ENCODE results near the gene FBXO33.
"Not testable (repeated sequence)": the region's sequence is repeated elsewhere in the genome, so short reads cannot be mapped to it uniquely, and the experiment has no call there.

FBXO33 gene

DNA sequence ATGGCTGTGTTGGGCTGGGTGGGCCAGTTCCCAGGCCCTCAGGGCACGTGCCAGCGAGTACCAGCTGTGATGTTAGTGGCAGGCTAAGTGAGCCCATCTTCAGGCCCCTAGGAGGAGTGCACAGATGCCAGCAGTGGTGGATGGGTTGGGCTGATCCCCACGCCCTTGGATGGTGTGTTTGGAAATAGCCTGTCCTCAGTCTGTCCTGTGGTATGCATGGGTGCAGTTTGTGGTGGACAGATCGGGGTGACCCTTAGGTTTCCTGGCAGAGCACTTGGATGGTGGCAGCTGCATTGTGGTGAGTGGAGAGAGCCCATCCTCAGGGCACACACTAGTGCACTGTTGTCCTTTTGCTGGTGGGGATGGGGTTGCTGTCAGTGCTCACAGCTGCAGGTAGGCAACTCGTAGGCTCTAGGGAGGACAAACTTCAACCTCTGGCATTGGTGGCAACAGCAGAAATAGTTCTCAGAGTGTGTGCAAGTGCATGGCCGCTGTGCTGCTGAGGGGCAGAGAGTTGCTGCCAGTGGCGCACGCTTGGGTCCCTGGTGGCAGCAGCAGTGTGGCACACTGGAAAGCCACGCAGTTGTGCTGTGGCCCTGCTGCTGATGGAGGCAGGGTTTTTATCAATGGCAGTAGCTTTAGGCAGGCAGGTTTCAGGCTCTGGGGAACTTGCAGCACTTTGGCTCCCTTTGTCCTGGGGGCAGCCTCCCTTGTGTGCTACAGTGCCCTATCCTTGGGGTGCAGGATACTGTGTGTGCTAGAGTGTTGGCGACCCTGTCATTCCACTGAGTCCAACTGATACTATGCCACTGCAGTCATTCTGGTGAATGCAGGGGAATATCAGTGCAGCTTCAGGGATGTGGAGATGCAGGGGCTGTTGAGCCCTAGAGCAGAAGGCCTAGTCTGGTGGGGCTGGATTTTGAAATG lies 65.5 kb downstream of the FBXO33 start:
- Histone ChIP-seq H3K27me3 (ENCODE audit: control insufficient read depth, insufficient read depth, low read length) (no peaks in the 10 kb centered on the region), H3K4me2 (ENCODE audit: low read length) (no peak overlapping the region), H3K27ac (no peak overlapping the region), H3K36me3 (ENCODE audit: control insufficient read depth, insufficient read depth, low read length) (no peaks in the 10 kb centered on the region), H3K79me2 (peaks cover 4% of the 10 kb centered on the region), H3K9me3 (ENCODE audit: control insufficient read depth, low read length) (no peaks in the 10 kb centered on the region), H3K4me3 (ENCODE audit: low read depth, low read length) (no peak overlapping the region), H2AFZ (no peak overlapping the region), H3K4me1 (peaks cover 2% of the 10 kb centered on the region), H3K9ac (no peak overlapping the region)
- TF ChIP-seq, protein P1, sequence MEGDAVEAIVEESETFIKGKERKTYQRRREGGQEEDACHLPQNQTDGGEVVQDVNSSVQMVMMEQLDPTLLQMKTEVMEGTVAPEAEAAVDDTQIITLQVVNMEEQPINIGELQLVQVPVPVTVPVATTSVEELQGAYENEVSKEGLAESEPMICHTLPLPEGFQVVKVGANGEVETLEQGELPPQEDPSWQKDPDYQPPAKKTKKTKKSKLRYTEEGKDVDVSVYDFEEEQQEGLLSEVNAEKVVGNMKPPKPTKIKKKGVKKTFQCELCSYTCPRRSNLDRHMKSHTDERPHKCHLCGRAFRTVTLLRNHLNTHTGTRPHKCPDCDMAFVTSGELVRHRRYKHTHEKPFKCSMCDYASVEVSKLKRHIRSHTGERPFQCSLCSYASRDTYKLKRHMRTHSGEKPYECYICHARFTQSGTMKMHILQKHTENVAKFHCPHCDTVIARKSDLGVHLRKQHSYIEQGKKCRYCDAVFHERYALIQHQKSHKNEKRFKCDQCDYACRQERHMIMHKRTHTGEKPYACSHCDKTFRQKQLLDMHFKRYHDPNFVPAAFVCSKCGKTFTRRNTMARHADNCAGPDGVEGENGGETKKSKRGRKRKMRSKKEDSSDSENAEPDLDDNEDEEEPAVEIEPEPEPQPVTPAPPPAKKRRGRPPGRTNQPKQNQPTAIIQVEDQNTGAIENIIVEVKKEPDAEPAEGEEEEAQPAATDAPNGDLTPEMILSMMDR (IDR thresholded peaks at IDR 0.05), result no peak

DNA sequence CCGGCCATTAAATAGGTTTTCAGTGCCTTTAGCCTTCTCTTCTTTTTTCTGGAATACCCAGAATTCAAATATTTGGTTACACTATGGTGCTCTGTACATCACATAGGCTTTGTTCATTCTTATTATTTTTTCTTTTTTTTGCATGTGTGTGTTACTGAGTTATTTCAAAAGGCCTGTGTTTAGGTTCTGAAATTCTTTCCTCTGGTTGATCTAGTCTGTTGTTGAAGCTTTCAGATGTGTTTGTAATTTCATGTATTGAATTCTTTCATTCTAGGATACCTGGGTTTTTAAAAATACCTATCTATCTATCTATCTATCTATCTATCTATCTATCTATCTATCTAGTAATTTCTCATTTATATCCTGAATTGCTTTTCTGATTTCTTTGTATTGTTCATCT lies 66.9 kb downstream of the FBXO33 start:
- H3K9ac ChIP-seq, result no peak overlapping the region
- TF ChIP-seq, protein P1 (IDR thresholded peaks at IDR 0.05), result no peak
- H3K9me3 ChIP-seq (ENCODE audit: control insufficient read depth, low read length), result no peaks in the 10 kb centered on the region
- no peak overlapping the region for H3K4me3 ChIP-seq (ENCODE audit: low read depth, low read length)
- no peaks in the 10 kb centered on the region for H3K36me3 ChIP-seq (ENCODE audit: control insufficient read depth, insufficient read depth, low read length)
- no peak overlapping the region for H3K27ac ChIP-seq
- H2AFZ ChIP-seq, result no peak overlapping the region
- H3K27me3 ChIP-seq (ENCODE audit: control insufficient read depth, insufficient read depth, low read length), result no peaks in the 10 kb centered on the region
- peaks cover 2% of the 10 kb centered on the region for H3K4me1 ChIP-seq
- peaks cover 6% of the 10 kb centered on the region for H3K79me2 ChIP-seq
- no peak overlapping the region for H3K4me2 ChIP-seq (ENCODE audit: low read length)

DNA sequence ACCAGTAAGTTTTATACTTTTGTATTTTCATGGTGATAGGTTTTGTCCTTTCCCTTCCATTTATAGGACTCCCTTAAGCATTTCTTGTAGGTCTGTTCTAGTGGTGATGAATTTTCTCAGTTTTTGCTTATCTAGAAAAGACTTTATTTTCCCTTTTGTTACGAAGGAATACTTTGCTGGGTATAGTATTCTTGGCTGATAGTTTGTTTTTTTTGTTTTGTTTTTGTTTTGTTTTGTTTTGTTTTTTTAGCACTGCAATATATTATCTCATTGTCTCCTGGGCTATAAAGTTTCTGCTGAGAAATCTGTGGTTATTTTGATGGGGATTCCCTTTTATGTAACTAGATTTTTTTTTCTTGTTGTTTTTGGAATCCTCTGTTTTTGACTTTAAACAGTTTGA lies 67.7 kb downstream of the FBXO33 start:
- Histone ChIP-seq H2AFZ (no peak overlapping the region), H3K4me1 (peaks cover 2% of the 10 kb centered on the region), H3K9me3 (ENCODE audit: control insufficient read depth, low read length) (no peaks in the 10 kb centered on the region), H3K4me2 (ENCODE audit: low read length) (no peak overlapping the region), H3K79me2 (peaks cover 9% of the 10 kb centered on the region), H3K27ac (no peak overlapping the region), H3K27me3 (ENCODE audit: control insufficient read depth, insufficient read depth, low read length) (no peaks in the 10 kb centered on the region), H3K36me3 (ENCODE audit: control insufficient read depth, insufficient read depth, low read length) (no peaks in the 10 kb centered on the region), H3K4me3 (ENCODE audit: low read depth, low read length) (no peak overlapping the region), H3K9ac (no peak overlapping the region)
- TF ChIP-seq, protein P1 (IDR thresholded peaks at IDR 0.05), result no peak

DNA sequence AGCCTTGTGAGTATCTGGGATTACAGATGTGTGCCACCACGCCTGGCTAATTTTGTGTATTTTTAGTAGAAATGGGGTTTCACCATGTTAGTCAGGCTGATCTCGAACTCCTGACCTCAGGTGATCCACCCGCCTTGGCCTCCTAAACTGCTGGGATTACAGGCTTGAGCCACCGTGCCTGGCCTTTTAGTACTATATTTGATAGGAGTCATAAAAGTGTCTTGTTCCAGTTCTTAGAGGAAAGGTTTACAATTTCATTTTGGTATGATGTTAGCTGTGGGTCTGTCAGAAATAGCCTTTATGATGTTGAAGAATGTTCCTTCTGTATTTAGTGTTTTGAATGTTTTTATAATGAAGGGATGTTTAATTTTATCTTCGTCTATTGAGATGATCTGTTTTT lies 70.7 kb downstream of the FBXO33 start:
- peaks cover 16% of the 10 kb centered on the region for H3K79me2 ChIP-seq
- not testable (repeated sequence) for H3K4me1 ChIP-seq; H3K9me3 ChIP-seq (ENCODE audit: control insufficient read depth, low read length); H2AFZ ChIP-seq; H3K36me3 ChIP-seq (ENCODE audit: control insufficient read depth, insufficient read depth, low read length); H3K4me2 ChIP-seq (ENCODE audit: low read length); H3K9ac ChIP-seq; H3K27ac ChIP-seq; H3K27me3 ChIP-seq (ENCODE audit: control insufficient read depth, insufficient read depth, low read length); H3K4me3 ChIP-seq (ENCODE audit: low read depth, low read length)

DNA sequence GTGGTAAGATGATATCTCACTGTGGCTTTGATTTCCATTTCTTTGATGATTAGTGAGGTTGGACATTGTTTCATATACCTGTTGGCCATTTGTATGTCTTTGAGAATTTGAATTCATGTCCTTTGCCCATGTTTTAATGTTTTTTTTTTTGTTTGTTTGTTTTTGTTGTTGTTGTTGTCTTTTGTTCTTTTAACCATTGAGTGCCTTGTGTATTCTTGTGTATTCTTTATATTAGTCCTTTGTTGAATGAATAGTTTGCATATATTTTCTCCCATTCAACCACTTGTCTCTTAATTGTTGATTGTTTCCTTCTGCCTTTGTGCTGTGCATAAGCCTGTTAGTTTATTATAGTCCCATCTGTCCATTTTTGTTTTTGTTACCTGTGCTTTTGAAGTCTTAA lies 71.9 kb downstream of the FBXO33 start:
- Histone ChIP-seq H3K9me3 (ENCODE audit: control insufficient read depth, low read length) (no peaks in the 10 kb centered on the region), H3K27ac (no peak overlapping the region), H3K79me2 (peaks cover 12% of the 10 kb centered on the region), H3K9ac (no peak overlapping the region), H3K27me3 (ENCODE audit: control insufficient read depth, insufficient read depth, low read length) (no peaks in the 10 kb centered on the region), H3K4me3 (ENCODE audit: low read depth, low read length) (no peak overlapping the region), H3K36me3 (ENCODE audit: control insufficient read depth, insufficient read depth, low read length) (no peaks in the 10 kb centered on the region), H3K4me1 (no peaks in the 10 kb centered on the region), H2AFZ (no peak overlapping the region), H3K4me2 (ENCODE audit: low read length) (no peak overlapping the region)
- TF ChIP-seq, protein P1 (IDR thresholded peaks at IDR 0.05), result no peak

DNA sequence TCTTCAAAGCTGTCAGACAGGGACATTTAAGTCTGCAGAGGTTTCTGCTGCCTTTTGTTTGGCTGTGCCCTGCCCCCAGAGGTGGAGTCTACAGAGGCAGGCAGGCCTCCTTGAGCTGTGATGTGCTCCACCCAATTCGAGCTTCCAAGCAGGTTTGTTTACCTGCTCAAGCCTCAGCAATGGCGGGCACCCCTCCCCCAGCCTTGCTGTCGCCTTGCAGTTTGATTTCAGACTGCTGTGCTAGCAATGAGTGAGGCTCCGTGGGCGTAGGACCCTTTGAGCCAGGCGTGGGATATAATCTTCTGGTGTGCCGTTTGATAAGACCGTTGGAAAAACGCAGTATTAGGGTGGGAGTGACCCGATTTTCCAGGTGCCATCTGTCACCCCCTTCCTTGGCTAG lies 73.2 kb downstream of the FBXO33 start:
- H3K36me3 ChIP-seq (ENCODE audit: control insufficient read depth, insufficient read depth, low read length); H3K4me2 ChIP-seq (ENCODE audit: low read length); H2AFZ ChIP-seq; H3K9ac ChIP-seq; H3K4me1 ChIP-seq; H3K27me3 ChIP-seq (ENCODE audit: control insufficient read depth, insufficient read depth, low read length); H3K9me3 ChIP-seq (ENCODE audit: control insufficient read depth, low read length); H3K27ac ChIP-seq; H3K4me3 ChIP-seq (ENCODE audit: low read depth, low read length): not testable (repeated sequence)
- peaks cover 12% of the 10 kb centered on the region for H3K79me2 ChIP-seq
